ENCODE data around the gene EPAS1.

The EPAS1 gene

GRCh38 chr2:46249654-46250053 is 47.6 kb upstream of the EPAS1 start:
- no peak for TF ChIP-seq ZNF8 (CRISPR knock-in tag; IDR thresholded peaks at IDR 0.05)
- no peak for TF ChIP-seq ZNF565 (CRISPR knock-in tag; conservative IDR thresholded peaks at IDR 0.05; ENCODE audit: low read depth)
- no peak for ATAC-seq

DNA sequence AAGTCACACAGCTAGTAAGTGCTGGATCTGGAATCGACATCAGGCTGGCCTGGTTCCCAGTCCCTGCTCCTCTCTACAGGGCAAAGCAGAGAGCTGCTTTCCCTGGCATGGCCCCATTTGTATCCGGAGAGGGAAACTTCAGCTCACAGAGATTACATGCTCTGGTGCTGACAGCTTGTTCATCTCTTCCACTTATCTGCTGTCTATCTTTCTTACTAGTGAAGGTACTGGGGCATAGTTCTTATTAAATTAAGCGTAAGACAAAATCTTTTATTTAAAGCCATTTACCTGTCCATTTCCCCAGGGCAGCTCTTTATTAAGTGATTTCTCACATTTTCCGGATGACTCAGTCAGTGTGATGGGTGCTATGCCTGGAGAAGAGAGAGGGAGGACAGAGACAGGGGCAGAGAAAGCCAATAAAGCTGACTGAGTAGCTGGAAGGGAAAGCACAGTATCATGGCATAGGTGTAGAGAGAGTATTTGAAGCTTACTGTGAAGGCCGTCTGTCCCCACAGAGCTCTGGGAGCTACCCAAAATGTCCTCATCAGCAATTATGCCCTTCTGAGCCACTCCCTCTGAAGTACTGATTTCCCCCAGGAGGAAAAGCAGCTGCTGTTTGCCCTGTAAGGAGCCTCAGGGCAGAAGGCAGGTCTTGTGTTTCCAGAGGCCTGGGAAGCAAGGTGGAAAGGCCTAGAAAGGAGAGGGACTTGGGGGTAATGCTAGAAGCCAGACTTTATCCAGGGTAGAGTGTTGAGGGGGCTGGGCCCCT is 44.1 kb upstream of the EPAS1 start:
- peak; percentile 93 for ATAC-seq
- no peak for TF ChIP-seq ARNTL (CRISPR knock-in tag; IDR thresholded peaks at IDR 0.05; ENCODE audit: borderline replicate concordance, low read depth)
- no peak for TF ChIP-seq TOX (CRISPR knock-in tag; IDR thresholded peaks at IDR 0.05; ENCODE audit: borderline replicate concordance)
- TF ChIP-seq GLIS3 (CRISPR knock-in tag; IDR thresholded peaks at IDR 0.05), result 0 out of 2 replicates have a peak, but pooled peaks have one; percentile 52
- TF ChIP-seq POU6F1 (CRISPR knock-in tag; IDR thresholded peaks at IDR 0.05; ENCODE audit: borderline replicate concordance, low read depth), result no peak
- no peak for TF ChIP-seq PPARA (CRISPR knock-in tag; IDR thresholded peaks at IDR 0.05; ENCODE audit: borderline replicate concordance)
- peak; percentile 79; the same call in 1 of the 2 replicates for TF ChIP-seq CREB5 (CRISPR knock-in tag; IDR thresholded peaks at IDR 0.05; ENCODE audit: low read depth)
- TF ChIP-seq ZNF565 (CRISPR knock-in tag; conservative IDR thresholded peaks at IDR 0.05; ENCODE audit: low read depth), result 0 out of 2 replicates have a peak, but pooled peaks have one; percentile 5
- no peak for TF ChIP-seq ESRRG (CRISPR knock-in tag; IDR thresholded peaks at IDR 0.05)
- no peak for TF ChIP-seq RARB (CRISPR knock-in tag; IDR thresholded peaks at IDR 0.05)
- peak; percentile 56; the same call in 1 of the 2 replicates for TF ChIP-seq ZFP3 (CRISPR knock-in tag; IDR thresholded peaks at IDR 0.05)
- no peak for TF ChIP-seq CSDC2 (CRISPR knock-in tag; IDR thresholded peaks at IDR 0.05)
- TF ChIP-seq ISL1 (CRISPR knock-in tag; IDR thresholded peaks at IDR 0.05), result peak; percentile 98
- TF ChIP-seq OSR1 (CRISPR knock-in tag; IDR thresholded peaks at IDR 0.05), result no peak
- TF ChIP-seq, protein P1, sequence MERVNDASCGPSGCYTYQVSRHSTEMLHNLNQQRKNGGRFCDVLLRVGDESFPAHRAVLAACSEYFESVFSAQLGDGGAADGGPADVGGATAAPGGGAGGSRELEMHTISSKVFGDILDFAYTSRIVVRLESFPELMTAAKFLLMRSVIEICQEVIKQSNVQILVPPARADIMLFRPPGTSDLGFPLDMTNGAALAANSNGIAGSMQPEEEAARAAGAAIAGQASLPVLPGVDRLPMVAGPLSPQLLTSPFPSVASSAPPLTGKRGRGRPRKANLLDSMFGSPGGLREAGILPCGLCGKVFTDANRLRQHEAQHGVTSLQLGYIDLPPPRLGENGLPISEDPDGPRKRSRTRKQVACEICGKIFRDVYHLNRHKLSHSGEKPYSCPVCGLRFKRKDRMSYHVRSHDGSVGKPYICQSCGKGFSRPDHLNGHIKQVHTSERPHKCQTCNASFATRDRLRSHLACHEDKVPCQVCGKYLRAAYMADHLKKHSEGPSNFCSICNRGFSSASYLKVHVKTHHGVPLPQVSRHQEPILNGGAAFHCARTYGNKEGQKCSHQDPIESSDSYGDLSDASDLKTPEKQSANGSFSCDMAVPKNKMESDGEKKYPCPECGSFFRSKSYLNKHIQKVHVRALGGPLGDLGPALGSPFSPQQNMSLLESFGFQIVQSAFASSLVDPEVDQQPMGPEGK (CRISPR knock-in tag; IDR thresholded peaks at IDR 0.05; ENCODE audit: borderline replicate concordance), result no peak
- no peak for TF ChIP-seq ZC3H10 (CRISPR knock-in tag; IDR thresholded peaks at IDR 0.05)
- TF ChIP-seq TCF4 (CRISPR knock-in tag; IDR thresholded peaks at IDR 0.05; ENCODE audit: borderline replicate concordance), result peak; percentile 62; the same call in 1 of the 2 replicates
- peak; percentile 33; the same call in 1 of the 2 replicates for TF ChIP-seq ZNF8 (CRISPR knock-in tag; IDR thresholded peaks at IDR 0.05)
- TF ChIP-seq, protein P2, sequence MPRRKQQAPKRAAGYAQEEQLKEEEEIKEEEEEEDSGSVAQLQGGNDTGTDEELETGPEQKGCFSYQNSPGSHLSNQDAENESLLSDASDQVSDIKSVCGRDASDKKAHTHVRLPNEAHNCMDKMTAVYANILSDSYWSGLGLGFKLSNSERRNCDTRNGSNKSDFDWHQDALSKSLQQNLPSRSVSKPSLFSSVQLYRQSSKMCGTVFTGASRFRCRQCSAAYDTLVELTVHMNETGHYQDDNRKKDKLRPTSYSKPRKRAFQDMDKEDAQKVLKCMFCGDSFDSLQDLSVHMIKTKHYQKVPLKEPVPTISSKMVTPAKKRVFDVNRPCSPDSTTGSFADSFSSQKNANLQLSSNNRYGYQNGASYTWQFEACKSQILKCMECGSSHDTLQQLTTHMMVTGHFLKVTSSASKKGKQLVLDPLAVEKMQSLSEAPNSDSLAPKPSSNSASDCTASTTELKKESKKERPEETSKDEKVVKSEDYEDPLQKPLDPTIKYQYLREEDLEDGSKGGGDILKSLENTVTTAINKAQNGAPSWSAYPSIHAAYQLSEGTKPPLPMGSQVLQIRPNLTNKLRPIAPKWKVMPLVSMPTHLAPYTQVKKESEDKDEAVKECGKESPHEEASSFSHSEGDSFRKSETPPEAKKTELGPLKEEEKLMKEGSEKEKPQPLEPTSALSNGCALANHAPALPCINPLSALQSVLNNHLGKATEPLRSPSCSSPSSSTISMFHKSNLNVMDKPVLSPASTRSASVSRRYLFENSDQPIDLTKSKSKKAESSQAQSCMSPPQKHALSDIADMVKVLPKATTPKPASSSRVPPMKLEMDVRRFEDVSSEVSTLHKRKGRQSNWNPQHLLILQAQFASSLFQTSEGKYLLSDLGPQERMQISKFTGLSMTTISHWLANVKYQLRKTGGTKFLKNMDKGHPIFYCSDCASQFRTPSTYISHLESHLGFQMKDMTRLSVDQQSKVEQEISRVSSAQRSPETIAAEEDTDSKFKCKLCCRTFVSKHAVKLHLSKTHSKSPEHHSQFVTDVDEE (CRISPR knock-in tag; IDR thresholded peaks at IDR 0.05), result peak; percentile 44
- TF ChIP-seq BACH2 (CRISPR knock-in tag; IDR thresholded peaks at IDR 0.05; ENCODE audit: borderline replicate concordance), result no peak
- peak; percentile 84; the same call in 1 of the 2 replicates for TF ChIP-seq SNAI2 (CRISPR knock-in tag; IDR thresholded peaks at IDR 0.05)
- TF ChIP-seq ZNF70 (CRISPR knock-in tag; IDR thresholded peaks at IDR 0.05), result peak; percentile 33; the same call in 1 of the 2 replicates
- 0 out of 2 replicates have a peak, but pooled peaks have one; percentile 28 for TF ChIP-seq CSRNP3 (CRISPR knock-in tag; IDR thresholded peaks at IDR 0.05)
